HG03108 (cell line): ENCODE data around the gene CNTN5.

Experiments used
- ATAC-seq: cut with Tn5 transposase; IDR thresholded peaks from one replicate; pipeline ENCODE4 v1.9.1; 2021; ENCODE audit warnings: moderate library complexity; ENCODE audit not compliant: unreplicated experiment

CNTN5 gene

GRCh38 chr11:100397401-100397800, 1376.7 kb downstream of the CNTN5 start:
- no peak for ATAC-seq

- ATAC-seq = no peak
Measured at GRCh38 chr11:100403816-100404215, 1383.1 kb downstream of the CNTN5 start.

- ATAC-seq = no peak
Measured at GRCh38 chr11:100404907-100405306, 1384.2 kb downstream of the CNTN5 start.
